HG03439 (cell line): ENCODE results near the gene STAM.

ENCODE experiments used
- ATAC-seq: cut with Tn5 transposase; IDR thresholded peaks from one replicate; pipeline ENCODE4 v1.9.1; 2021; ENCODE audit warnings: mild to moderate bottlenecking, moderate library complexity; ENCODE audit not compliant: unreplicated experiment

Gene STAM

GRCh38 chr10:17758200-17758599, 114.2 kb downstream of the STAM start:
- ATAC-seq, result no peak

GRCh38 chr10:17758896-17759295, 114.9 kb downstream of the STAM start:
- ATAC-seq, result no peak

- ATAC-seq, result no peak
Observed at GRCh38 chr10:17764142-17764541, 120.2 kb downstream of the STAM start.

GRCh38 chr10:17765602-17766001, 121.7 kb downstream of the STAM start:
- no peak for ATAC-seq
